Measurements from ENCODE around the gene PLET1.

- TF ChIP-seq POLR2A (IDR thresholded peaks at IDR 0.05) (no peak), CTCF (IDR thresholded peaks at IDR 0.05) (no peak)
Measured at GRCh38 chr11:112255067-112255720, 5.5 kb downstream of the PLET1 start.

Data from prostate gland (tissue), 2 donors.